ENCODE data around the gene PDE9A.
"Not testable (repeated sequence)": the region's sequence is repeated elsewhere in the genome, so short reads cannot be mapped to it uniquely, and the experiment has no call there.

PDE9A gene

GRCh38 chr21:42807938-42808613 is 154.7 kb downstream of the PDE9A start:
- Histone ChIP-seq H3K9ac (ENCODE audit: low read depth, low read length) (no peak overlapping the region), H3K4me1 (ENCODE audit: insufficient read depth, low read length) (peaks cover 37% of the 10 kb centered on the region), H3K36me3 (ENCODE audit: insufficient read depth, low read length) (no peaks in the 10 kb centered on the region), H3K9me3 (ENCODE audit: control insufficient read depth, insufficient read depth, low read length) (0 out of 2 replicates have a peak, but pooled peaks cover 2% of the 10 kb centered on the region)

GRCh38 chr21:42809171-42809570 is 155.8 kb downstream of the PDE9A start:
- H3K4me1 ChIP-seq (ENCODE audit: insufficient read depth, low read length), result peaks cover 37% of the 10 kb centered on the region
- H3K36me3 ChIP-seq (ENCODE audit: insufficient read depth, low read length), result no peaks in the 10 kb centered on the region
- peaks cover 9% of the 10 kb centered on the region for H3K9me3 ChIP-seq (ENCODE audit: control insufficient read depth, insufficient read depth, low read length)
- H3K9ac ChIP-seq (ENCODE audit: low read depth, low read length), result no peak overlapping the region

GRCh38 chr21:42809577-42810475 is 156.4 kb downstream of the PDE9A start:
- Histone ChIP-seq H3K36me3 (ENCODE audit: insufficient read depth, low read length) (no peaks in the 10 kb centered on the region), H3K4me1 (ENCODE audit: insufficient read depth, low read length) (peaks cover 37% of the 10 kb centered on the region), H3K9me3 (ENCODE audit: control insufficient read depth, insufficient read depth, low read length) (peaks cover 14% of the 10 kb centered on the region), H3K9ac (ENCODE audit: low read depth, low read length) (no peak overlapping the region)

- peaks cover 28% of the 10 kb centered on the region for H3K9me3 ChIP-seq (ENCODE audit: control insufficient read depth, insufficient read depth, low read length)
These were observed 158.5 kb downstream of the PDE9A start for GRCh38 chr21:42811960-42812359.

GRCh38 chr21:42812528-42813241 is 159.3 kb downstream of the PDE9A start:
- not testable (repeated sequence) for H3K36me3 ChIP-seq (ENCODE audit: insufficient read depth, low read length); H3K9ac ChIP-seq (ENCODE audit: low read depth, low read length)
- H3K9me3 ChIP-seq (ENCODE audit: control insufficient read depth, insufficient read depth, low read length), result peaks cover 28% of the 10 kb centered on the region

More at GRCh38 chr21:42811960-42812359, 158.5 kb downstream of the PDE9A start:
- H3K4me1 ChIP-seq (ENCODE audit: insufficient read depth, low read length), result peaks cover 33% of the 10 kb centered on the region
- H3K9ac ChIP-seq (ENCODE audit: low read depth, low read length), result no peak overlapping the region
- no peaks in the 10 kb centered on the region for H3K36me3 ChIP-seq (ENCODE audit: insufficient read depth, low read length)

GRCh38 chr21:42815217-42815616 is 161.8 kb downstream of the PDE9A start:
- Histone ChIP-seq H3K4me1 (ENCODE audit: insufficient read depth, low read length) (peaks cover 12% of the 10 kb centered on the region; the same call in 1 of the 2 replicates), H3K36me3 (ENCODE audit: insufficient read depth, low read length) (no peaks in the 10 kb centered on the region), H3K9ac (ENCODE audit: low read depth, low read length) (no peak overlapping the region), H3K9me3 (ENCODE audit: control insufficient read depth, insufficient read depth, low read length) (peaks cover 28% of the 10 kb centered on the region)

More at GRCh38 chr21:42812528-42813241, 159.3 kb downstream of the PDE9A start:
- peaks cover 30% of the 10 kb centered on the region for H3K4me1 ChIP-seq (ENCODE audit: insufficient read depth, low read length)

- Histone ChIP-seq H3K9me3 (ENCODE audit: control insufficient read depth, insufficient read depth, low read length) (peaks cover 26% of the 10 kb centered on the region), H3K36me3 (ENCODE audit: insufficient read depth, low read length) (no peaks in the 10 kb centered on the region), H3K9ac (ENCODE audit: low read depth, low read length) (no peak overlapping the region), H3K4me1 (ENCODE audit: insufficient read depth, low read length) (0 out of 2 replicates have a peak, but pooled peaks cover 3% of the 10 kb centered on the region)
These were observed 164.9 kb downstream of the PDE9A start for GRCh38 chr21:42818328-42818749.

GRCh38 chr21:42819861-42820615 is 166.6 kb downstream of the PDE9A start:
- no peak overlapping the region for H3K9ac ChIP-seq (ENCODE audit: low read depth, low read length)
- H3K9me3 ChIP-seq (ENCODE audit: control insufficient read depth, insufficient read depth, low read length), result peaks cover 12% of the 10 kb centered on the region
- 0 out of 2 replicates have a peak, but pooled peaks cover 3% of the 10 kb centered on the region for H3K4me1 ChIP-seq (ENCODE audit: insufficient read depth, low read length)
- H3K36me3 ChIP-seq (ENCODE audit: insufficient read depth, low read length), result no peaks in the 10 kb centered on the region

- no peak overlapping the region for H3K9ac ChIP-seq (ENCODE audit: low read depth, low read length)
- 0 out of 2 replicates have a peak, but pooled peaks cover 3% of the 10 kb centered on the region for H3K4me1 ChIP-seq (ENCODE audit: insufficient read depth, low read length)
- H3K36me3 ChIP-seq (ENCODE audit: insufficient read depth, low read length), result no peaks in the 10 kb centered on the region
- peaks cover 9% of the 10 kb centered on the region for H3K9me3 ChIP-seq (ENCODE audit: control insufficient read depth, insufficient read depth, low read length)
These were observed 167.4 kb downstream of the PDE9A start for GRCh38 chr21:42820616-42821465.

Data from ES-I3 (cell line).